ENCODE data around the gene ANGPTL8.
A peak's percentile ranks its signal among the peaks of the same experiment; 100 is the strongest.

The ANGPTL8 gene

GRCh38 chr19:11236324-11237301 lies 2.8 kb upstream of the ANGPTL8 start:
- no peak for DNase-seq (ENCODE audit: low read depth)

GRCh38 chr19:11237321-11237720 lies 2.1 kb upstream of the ANGPTL8 start:
- no peak for DNase-seq (ENCODE audit: low read depth)

- DNase-seq (ENCODE audit: low read depth), result no peak
These were observed 1.4 kb upstream of the ANGPTL8 start for GRCh38 chr19:11238041-11238440.

GRCh38 chr19:11238781-11239376 lies 540 bp upstream of the ANGPTL8 start:
- DNase-seq (ENCODE audit: low read depth), result no peak

GRCh38 chr19:11240008-11240444 lies 607 bp downstream of the ANGPTL8 start:
- DNase-seq (ENCODE audit: low read depth), result no peak

- no peak for DNase-seq (ENCODE audit: low read depth)
These were observed 2.6 kb downstream of the ANGPTL8 start for GRCh38 chr19:11242025-11242424.

GRCh38 chr19:11242864-11243797 lies 3.7 kb downstream of the ANGPTL8 start:
- peak; percentile 61 for DNase-seq (ENCODE audit: low read depth)

GRCh38 chr19:11243798-11244169 lies 4.4 kb downstream of the ANGPTL8 start:
- DNase-seq (ENCODE audit: low read depth), result no peak

GRCh38 chr19:11244846-11245589 lies 5.6 kb downstream of the ANGPTL8 start:
- DNase-seq (ENCODE audit: low read depth), result no peak

- DNase-seq (ENCODE audit: low read depth), result no peak
These were observed 7.5 kb downstream of the ANGPTL8 start for GRCh38 chr19:11246941-11247340.

GRCh38 chr19:11247391-11247790 lies 8.0 kb downstream of the ANGPTL8 start:
- no peak for DNase-seq (ENCODE audit: low read depth)

- DNase-seq (ENCODE audit: low read depth), result no peak
These were observed 8.5 kb downstream of the ANGPTL8 start for GRCh38 chr19:11247934-11248333.

- DNase-seq (ENCODE audit: low read depth), result no peak
These were observed 9.4 kb downstream of the ANGPTL8 start for GRCh38 chr19:11248852-11249251.

- no peak for DNase-seq (ENCODE audit: low read depth)
These were observed 11.8 kb downstream of the ANGPTL8 start for GRCh38 chr19:11251217-11251616.

- no peak for DNase-seq (ENCODE audit: low read depth)
These were observed 12.4 kb downstream of the ANGPTL8 start for GRCh38 chr19:11251650-11252314.

GRCh38 chr19:11252665-11253355 lies 13.4 kb downstream of the ANGPTL8 start:
- no peak for DNase-seq (ENCODE audit: low read depth)

- no peak for DNase-seq (ENCODE audit: low read depth)
These were observed 15.2 kb downstream of the ANGPTL8 start for GRCh38 chr19:11254666-11255065.

- no peak for DNase-seq (ENCODE audit: low read depth)
These were observed 16.8 kb downstream of the ANGPTL8 start for GRCh38 chr19:11256189-11256588.

GRCh38 chr19:11257846-11258380 lies 18.5 kb downstream of the ANGPTL8 start:
- DNase-seq (ENCODE audit: low read depth), result no peak

GRCh38 chr19:11260996-11261395 lies 21.6 kb downstream of the ANGPTL8 start:
- DNase-seq (ENCODE audit: low read depth), result no peak
